ENCODE measurements around the gene TLL2.

The TLL2 gene

GRCh38 chr10:96513698-96514561, at the start of gene TLL2:
Gene TLL2 (minus strand): TSS chr10:96513926. CDS start chr10:96513685, 241 bp downstream.
- Histone ChIP-seq H3K4me1 (peaks cover 7% of the 10 kb centered on the region), H3K4me2 (ENCODE audit: low read length) (peak within 1 kb of the TSS; percentile 74), H2AFZ (peak within 1 kb of the TSS; percentile 76), H3K4me3 (ENCODE audit: low read depth, low read length) (peak within 1 kb of the TSS; percentile 46), H3K36me3 (ENCODE audit: control insufficient read depth, insufficient read depth, low read length) (no peaks in the 10 kb centered on the region), H3K79me2 (no peaks in the 10 kb centered on the region), H3K27ac (no peak within 1 kb of the TSS), H3K27me3 (ENCODE audit: control insufficient read depth, insufficient read depth, low read length) (no peaks in the 10 kb centered on the region), H3K9me3 (ENCODE audit: control insufficient read depth, low read length) (no peaks in the 10 kb centered on the region), H3K9ac (no peak within 1 kb of the TSS)
- peak; percentile 57 for TF ChIP-seq CTCF (IDR thresholded peaks at IDR 0.05)

GRCh38 chr10:96560966-96561887, 47.5 kb upstream of the TLL2 start:
- no peak overlapping the region for H3K9ac ChIP-seq
- TF ChIP-seq CTCF (IDR thresholded peaks at IDR 0.05), result no peak
- no peaks in the 10 kb centered on the region for H3K4me1 ChIP-seq
- no peaks in the 10 kb centered on the region for H3K36me3 ChIP-seq (ENCODE audit: control insufficient read depth, insufficient read depth, low read length)
- no peak overlapping the region for H3K4me2 ChIP-seq (ENCODE audit: low read length)
- H3K4me3 ChIP-seq (ENCODE audit: low read depth, low read length), result no peak overlapping the region
- H3K9me3 ChIP-seq (ENCODE audit: control insufficient read depth, low read length), result no peaks in the 10 kb centered on the region
- H3K79me2 ChIP-seq, result peaks cover 3% of the 10 kb centered on the region
- no peak overlapping the region for H2AFZ ChIP-seq
- H3K27ac ChIP-seq, result no peak overlapping the region
- H3K27me3 ChIP-seq (ENCODE audit: control insufficient read depth, insufficient read depth, low read length), result no peaks in the 10 kb centered on the region

GRCh38 chr10:96560489-96560888, 46.8 kb upstream of the TLL2 start:
- H3K27me3 ChIP-seq (ENCODE audit: control insufficient read depth, insufficient read depth, low read length), result no peaks in the 10 kb centered on the region
- no peak overlapping the region for H3K4me2 ChIP-seq (ENCODE audit: low read length)
- H3K4me3 ChIP-seq (ENCODE audit: low read depth, low read length), result no peak overlapping the region
- peaks cover 5% of the 10 kb centered on the region for H3K79me2 ChIP-seq
- H3K27ac ChIP-seq, result no peak overlapping the region
- no peak overlapping the region for H3K9ac ChIP-seq
- no peaks in the 10 kb centered on the region for H3K4me1 ChIP-seq
- H3K36me3 ChIP-seq (ENCODE audit: control insufficient read depth, insufficient read depth, low read length), result no peaks in the 10 kb centered on the region
- no peaks in the 10 kb centered on the region for H3K9me3 ChIP-seq (ENCODE audit: control insufficient read depth, low read length)
- TF ChIP-seq CTCF (IDR thresholded peaks at IDR 0.05), result no peak
- H2AFZ ChIP-seq, result no peak overlapping the region

GRCh38 chr10:96556003-96556402, 42.3 kb upstream of the TLL2 start:
- no peaks in the 10 kb centered on the region for H3K9me3 ChIP-seq (ENCODE audit: control insufficient read depth, low read length)
- H3K9ac ChIP-seq, result no peak overlapping the region
- no peaks in the 10 kb centered on the region for H3K27me3 ChIP-seq (ENCODE audit: control insufficient read depth, insufficient read depth, low read length)
- H3K4me2 ChIP-seq (ENCODE audit: low read length), result no peak overlapping the region
- peaks cover 5% of the 10 kb centered on the region for H3K4me1 ChIP-seq
- peaks cover 13% of the 10 kb centered on the region for H3K79me2 ChIP-seq
- no peak overlapping the region for H3K4me3 ChIP-seq (ENCODE audit: low read depth, low read length)
- no peaks in the 10 kb centered on the region for H3K36me3 ChIP-seq (ENCODE audit: control insufficient read depth, insufficient read depth, low read length)
- TF ChIP-seq CTCF (IDR thresholded peaks at IDR 0.05), result peak; percentile 40
- H3K27ac ChIP-seq, result no peak overlapping the region
- H2AFZ ChIP-seq, result no peak overlapping the region
